ENCODE data around the gene PROS1.
"Not testable (repeated sequence)": the region's sequence is repeated elsewhere in the genome, so short reads cannot be mapped to it uniquely, and the experiment has no call there.

The PROS1 gene

DNA sequence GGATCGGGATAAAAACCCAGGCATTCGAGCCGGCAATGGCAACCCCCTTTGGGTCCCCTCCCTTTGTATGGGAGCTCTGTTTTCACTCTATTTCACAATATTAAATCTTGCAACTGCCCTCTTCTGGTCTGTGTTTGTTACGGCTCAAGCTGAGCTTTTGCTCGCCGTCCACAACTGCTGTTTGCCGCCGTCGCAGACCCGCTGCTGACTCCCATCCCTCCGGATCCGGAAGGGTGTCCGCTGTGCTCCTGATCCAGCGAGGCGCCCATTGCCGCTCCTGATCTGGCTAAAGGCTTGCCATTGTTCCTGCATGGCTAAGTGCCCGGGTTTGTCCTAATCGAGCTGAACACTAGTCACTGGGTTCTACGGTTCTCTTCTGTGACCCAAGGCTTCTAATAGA lies 8.6 kb downstream of the PROS1 start:
- peak; percentile 17 for DNase-seq

GRCh38 chr3:93962798-93963197 lies 10.9 kb downstream of the PROS1 start:
- no peak for DNase-seq

- DNase-seq: no peak
Observed at GRCh38 chr3:93961489-93961888, 12.2 kb downstream of the PROS1 start.

GRCh38 chr3:93961026-93961425 lies 12.7 kb downstream of the PROS1 start:
- DNase-seq: no peak

DNA sequence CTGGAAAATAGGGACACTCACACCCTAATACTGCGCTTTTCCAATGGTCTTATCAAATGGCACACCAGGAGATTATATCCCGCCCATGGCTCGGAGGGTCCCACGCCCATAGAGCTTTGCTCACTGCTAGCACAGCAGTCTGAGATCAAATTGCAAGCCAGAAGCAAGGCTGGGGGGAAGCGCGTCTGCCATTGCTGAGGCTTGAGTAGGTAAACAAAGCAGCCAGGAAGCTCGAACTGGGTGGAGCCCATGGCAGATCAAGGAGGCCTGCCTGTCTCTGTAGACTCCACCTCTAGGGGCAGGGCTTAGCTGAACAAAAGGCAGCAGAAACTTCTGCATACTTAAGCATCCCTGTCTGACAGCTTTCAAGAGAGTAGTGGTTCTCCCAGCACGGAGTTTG lies 23.7 kb downstream of the PROS1 start:
- peak; percentile 72 for DNase-seq

DNA sequence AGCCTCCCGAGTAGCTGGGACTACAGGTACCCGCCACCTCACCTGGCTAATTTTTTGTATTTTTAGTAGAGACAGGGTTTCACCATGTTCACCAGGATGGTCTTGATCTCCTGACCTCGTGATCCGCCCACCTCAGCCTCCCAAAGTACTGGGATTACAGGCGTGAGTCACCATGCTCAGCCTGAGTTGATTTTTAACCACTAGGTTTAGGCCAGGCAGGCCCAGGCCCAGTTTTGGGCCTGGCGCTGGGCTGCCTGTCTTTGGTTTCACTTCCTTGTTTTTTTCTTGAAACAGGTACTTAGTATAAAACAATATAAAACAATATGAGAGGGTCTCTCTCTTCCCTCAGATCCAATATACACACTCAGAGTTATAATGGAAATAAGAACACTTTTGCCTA lies 36.2 kb downstream of the PROS1 start:
- not testable (repeated sequence) for DNase-seq

- DNase-seq: no peak
Observed at GRCh38 chr3:93936549-93936948, 37.1 kb downstream of the PROS1 start.

- no peak for DNase-seq
Observed at GRCh38 chr3:93934366-93935046, 39.2 kb downstream of the PROS1 start.

DNA sequence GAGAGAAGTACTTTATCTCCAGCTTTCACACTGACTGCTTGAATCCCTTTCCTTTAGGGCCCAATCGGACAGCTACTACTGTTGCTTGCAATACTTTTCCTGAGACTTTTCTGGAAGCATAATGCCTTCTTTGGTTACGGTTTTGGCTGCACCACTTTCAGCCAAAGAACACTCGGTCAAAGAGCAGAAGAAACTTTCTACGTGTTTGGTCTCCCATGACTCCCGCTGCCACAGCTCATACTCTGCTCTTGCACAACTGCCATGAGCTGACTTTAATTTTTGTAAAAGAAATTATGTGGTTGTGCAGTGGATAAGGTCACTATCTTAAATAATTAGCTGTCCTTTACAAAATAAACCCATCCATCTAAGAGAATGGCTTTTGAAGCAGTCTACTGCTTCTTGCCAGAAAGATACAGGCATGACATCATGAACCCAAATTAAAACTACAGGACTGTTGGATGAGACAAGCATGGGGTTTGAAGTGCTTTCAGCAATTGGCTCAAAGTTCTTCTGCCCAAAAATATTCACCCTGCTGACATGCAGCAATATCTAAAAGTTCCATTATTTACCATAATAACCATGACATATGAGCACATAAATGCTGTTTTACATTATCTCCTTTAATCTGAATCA lies 42.0 kb downstream of the PROS1 start:
- DNase-seq: no peak

DNA sequence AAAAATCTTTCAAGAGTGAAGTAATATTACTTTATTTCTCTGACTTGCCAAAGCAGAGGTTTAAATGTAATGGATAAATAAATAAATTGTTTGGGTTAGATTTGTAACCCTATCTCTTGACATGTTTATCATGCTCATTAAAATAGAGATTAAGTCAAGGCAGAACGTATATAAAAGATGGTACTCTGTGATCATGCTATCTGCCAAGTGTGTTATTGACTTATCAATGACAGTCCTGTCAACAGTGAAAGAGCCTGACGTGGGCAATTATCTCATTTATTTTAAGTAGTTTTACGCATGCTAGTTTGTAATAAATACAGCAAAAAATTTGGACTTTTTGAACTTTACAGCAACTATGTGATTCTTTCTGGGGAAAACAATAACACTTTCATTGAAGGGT lies 43.7 kb downstream of the PROS1 start:
- DNase-seq: no peak

- no peak for DNase-seq
Observed at GRCh38 chr3:93926789-93927188, 46.9 kb downstream of the PROS1 start.

DNA sequence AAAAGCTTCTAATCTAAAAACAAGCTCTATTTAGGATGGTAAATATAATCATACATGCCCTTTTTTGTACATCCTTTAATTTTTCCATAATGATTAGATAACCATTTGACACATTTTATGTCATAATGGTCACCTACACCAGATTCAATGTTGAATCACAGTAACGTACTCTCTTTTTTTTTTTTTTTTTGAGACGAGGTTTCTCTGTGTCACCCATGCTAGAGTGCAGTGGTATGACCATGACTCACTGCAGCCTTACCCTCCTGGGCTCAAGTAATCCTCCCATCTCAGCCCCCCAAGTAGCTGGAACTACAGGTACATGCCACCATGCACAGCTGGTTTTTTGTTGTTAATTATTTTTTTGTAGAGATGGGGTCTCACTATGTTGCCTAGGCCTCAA lies 49.2 kb downstream of the PROS1 start:
- DNase-seq: no peak

DNA sequence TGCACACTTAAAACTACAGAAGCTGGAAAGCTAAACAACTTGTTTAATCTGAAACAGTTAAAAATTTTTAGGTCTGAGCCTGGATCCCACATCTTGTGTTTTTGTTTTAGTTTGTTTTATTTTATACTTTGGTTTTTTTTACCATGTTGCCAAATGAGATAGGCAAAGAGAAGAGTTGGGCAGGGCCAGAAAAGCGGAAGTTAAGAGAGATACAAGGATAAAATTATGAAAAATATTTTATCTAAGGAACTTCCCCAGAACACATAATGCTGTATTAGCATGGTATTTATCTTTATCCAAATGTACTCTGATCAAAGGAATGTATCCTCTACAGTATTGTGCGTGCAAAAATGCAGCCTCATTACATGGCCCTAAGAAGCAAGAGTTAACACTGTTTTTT lies 50.7 kb downstream of the PROS1 start:
- no peak for DNase-seq

GRCh38 chr3:93917546-93918029 lies 56.1 kb downstream of the PROS1 start:
- not testable (repeated sequence) for DNase-seq

DNA sequence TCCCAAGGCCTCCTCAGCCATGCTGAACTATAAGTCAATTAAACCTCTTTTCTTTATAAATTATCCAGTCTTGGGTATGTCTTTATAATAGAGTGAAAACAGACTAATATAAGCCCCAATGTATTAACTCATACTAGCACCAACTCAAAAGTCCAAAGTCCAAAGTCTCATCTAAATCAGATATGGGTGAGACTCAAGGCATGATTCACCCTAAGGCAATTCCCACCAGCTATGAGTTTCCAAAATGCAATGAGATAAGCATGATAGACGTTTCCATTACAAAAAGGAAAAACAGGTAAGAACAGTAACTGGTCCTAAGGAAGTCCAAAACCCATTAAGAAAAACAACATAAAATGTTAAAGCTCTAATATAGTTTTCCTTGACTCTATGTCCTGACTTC lies 60.1 kb downstream of the PROS1 start:
- not testable (repeated sequence) for DNase-seq

DNA sequence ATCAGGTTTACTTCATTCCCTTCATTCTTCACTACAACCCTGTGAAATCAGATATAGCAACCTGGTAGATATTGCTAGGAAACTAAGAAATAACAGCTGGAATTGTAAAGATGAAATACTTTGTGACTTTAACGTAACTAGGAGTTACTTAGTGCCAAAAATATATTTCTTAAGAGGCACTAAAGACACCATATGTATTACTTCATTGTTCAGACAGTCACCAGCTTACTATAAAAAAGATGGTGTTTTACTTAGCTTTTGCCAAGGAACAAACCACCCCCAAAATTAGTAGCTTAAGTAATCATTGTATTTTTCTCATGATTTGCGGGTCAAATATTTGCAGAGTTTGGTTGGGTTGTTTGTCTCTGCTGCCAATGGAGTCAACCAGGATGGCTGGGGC lies 62.5 kb downstream of the PROS1 start:
- no peak for DNase-seq

DNA sequence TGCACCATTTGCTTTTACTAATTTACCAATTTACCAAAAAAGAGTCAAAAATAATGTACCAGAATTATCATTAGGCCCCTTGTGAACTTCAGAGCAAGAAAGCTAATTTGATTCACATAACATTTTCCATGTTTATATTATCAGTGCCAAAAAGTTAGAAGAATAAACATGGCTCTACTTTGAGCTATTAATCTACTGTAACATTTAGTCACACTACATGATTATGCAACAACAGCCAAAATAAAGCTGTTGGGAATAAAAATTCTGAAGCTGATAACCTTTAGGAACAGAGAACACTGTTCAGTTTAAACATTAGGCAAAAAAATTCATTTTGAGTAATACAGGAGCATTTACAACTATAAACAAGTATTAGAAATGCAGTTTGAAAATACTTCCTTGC lies 63.6 kb downstream of the PROS1 start:
- no peak for DNase-seq

- DNase-seq: no peak
Observed at GRCh38 chr3:93907132-93907531, 66.6 kb downstream of the PROS1 start.

GRCh38 chr3:93906245-93906644 lies 67.5 kb downstream of the PROS1 start:
- DNase-seq: no peak

- DNase-seq: no peak
Observed at GRCh38 chr3:93904568-93904967, 69.1 kb downstream of the PROS1 start.

- not testable (repeated sequence) for DNase-seq
Observed at GRCh38 chr3:93878250-93879017, 95.3 kb downstream of the PROS1 start.

DNA sequence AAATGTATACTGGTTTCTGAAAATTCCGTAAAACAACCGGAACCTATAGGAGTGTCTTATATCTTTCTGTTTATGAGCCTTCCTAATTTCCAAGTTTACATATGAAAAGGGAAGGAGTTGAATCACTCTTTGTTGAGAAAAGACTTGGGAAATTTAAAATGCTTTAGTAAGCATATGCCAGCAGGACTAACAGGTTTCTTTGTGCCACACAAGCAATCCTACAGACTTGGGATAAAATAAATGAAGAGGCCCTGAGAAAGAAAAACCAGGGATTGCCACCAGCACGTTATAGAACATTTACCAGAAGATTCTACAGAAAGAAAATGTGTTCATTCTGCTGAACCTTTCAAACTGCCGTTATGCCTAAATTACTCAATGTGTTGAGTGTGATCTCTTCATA lies 96.3 kb downstream of the PROS1 start:
- DNase-seq: not testable (repeated sequence)

DNA sequence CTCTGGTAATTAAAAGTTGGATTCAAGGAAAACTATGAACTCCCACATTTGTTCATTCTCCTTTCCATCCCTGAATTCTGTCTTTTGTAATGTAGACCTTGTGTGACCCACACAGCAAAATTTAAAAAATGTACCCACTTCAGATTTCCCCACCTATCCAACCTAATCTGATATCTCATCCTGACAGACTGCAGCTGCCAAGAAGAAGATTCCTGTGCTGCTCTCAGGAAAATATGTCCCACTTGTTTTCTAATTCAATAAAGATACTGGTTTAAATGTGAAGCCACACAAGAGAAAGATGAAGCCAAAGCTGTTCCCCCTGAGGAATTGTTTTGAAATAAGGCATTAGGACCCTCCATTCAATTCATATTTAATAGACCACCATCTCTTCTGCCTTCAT lies 100.3 kb downstream of the PROS1 start:
- DNase-seq: not testable (repeated sequence)

GRCh38 chr3:93867425-93867824 lies 106.3 kb downstream of the PROS1 start:
- DNase-seq: no peak

Measured in DMS53 (cell line).